K562 (cell line): ENCODE data around the gene ZFAND2A. TPM values are rescaled to one million over a fixed set of nuclear protein-coding genes. Genes with fewer than 3 reads are reported as not detected.

ENCODE experiments used
- EP400 ChIP-seq: fragments of 450-650 bp; IDR thresholded peaks from 2 replicates; pipeline ENCODE4 v1.6.1; 2017; ENCODE audit warnings: antibody characterized with exemption, mild to moderate bottlenecking, moderate library complexity
- HNRNPLL ChIP-seq: fragments of 200-400 bp; formaldehyde crosslinking; IDR thresholded peaks from 2 replicates; pipeline ENCODE4 v1.6.1; 2017; ENCODE audit warnings: low read length, low read depth, mild to moderate bottlenecking; ENCODE audit not compliant: poor library complexity, severe bottlenecking
- SMARCB1 ChIP-seq: IDR thresholded peaks from 2 replicates; pipeline ENCODE4 v1.6.1; 2011; ENCODE audit warnings: improper control_type of control experiment, low read depth; ENCODE audit not compliant: insufficient read length
- ZNF140 ChIP-seq: fragments of 250-450 bp; sonication (Bioruptor Pico); IDR thresholded peaks from 2 replicates; pipeline ENCODE4 v1.8.0; 2021; ENCODE audit warnings: moderate library complexity, mild to moderate bottlenecking, inconsistent platforms
- ZNF586 ChIP-seq: fragments of 450-650 bp; formaldehyde crosslinking; conservative IDR thresholded peaks from 2 replicates; pipeline ENCODE4 v1.4.0; 2020; ENCODE audit warnings: mild to moderate bottlenecking, moderate library complexity
- polyA plus RNA-seq, 8 experiments: library from polyadenylated mRNA; depleted of rRNA in 4 of 8; stranded (reverse) in 5 of 8; unstranded in 3 of 8; fragments of >200 nt; fragmentation: Nextera tagmentation in 2 of 8; fragmentation: Illumina TruSeq in 1 of 8; extraction: Ambion mirVana in 2 of 8; extraction: Trizol in 1 of 8; gene quantifications; 2 replicates each; pipeline versions ENCODE4 v1.2.1 to v1.2.3, GENCODE V29; 2011 to 2014; ENCODE audit warnings: inconsistent platforms in 1 of 8, missing spikeins in 1 of 8
- total RNA-seq, 7 experiments: library from RNA; depleted of rRNA in 6 of 7; stranded (reverse); fragments of >200 nt in 6 of 7; fragmentation: Illumina TruSeq in 2 of 7; extraction: Trizol in 2 of 7; gene quantifications; 2 replicates each; pipeline versions ENCODE4 v1.2.1 to v1.2.3, GENCODE V29; 2011 to 2021; ENCODE audit warnings: low replicate concordance in 1 of 7
- TF ChIP-seq, protein P1 (sequence below), 2 experiments: IDR thresholded peaks; 2 replicates each; pipeline ENCODE4 v1.6.1; 2011; ENCODE audit warnings: borderline replicate concordance in 1 of 2, control low read depth in 1 of 2, low read depth in 1 of 2, low read length in 1 of 2, mild to moderate bottlenecking in 1 of 2, mixed read lengths in 1 of 2, moderate library complexity in 1 of 2; ENCODE audit not compliant: insufficient read depth in 1 of 2, insufficient read length in 1 of 2, poor library complexity in 1 of 2, severe bottlenecking in 1 of 2; ENCODE audit errors: extremely low read depth in 1 of 2
- TF ChIP-seq, protein P2 (sequence below), 3 experiments: IDR thresholded peaks in 2 of 3; conservative IDR thresholded peaks in 1 of 3; 2 replicates each; pipeline ENCODE4 v1.5.1; 2011 to 2012; ENCODE audit warnings: low read length in 3 of 3, mild to moderate bottlenecking in 3 of 3, control low read depth in 2 of 3, improper control_type of control experiment in 1 of 3, inconsistent platforms in 1 of 3, low read depth in 1 of 3, mixed read lengths in 1 of 3, moderate library complexity in 1 of 3; ENCODE audit not compliant: insufficient read depth in 2 of 3
- TF ChIP-seq, protein P3 (sequence below): fragments of 450-650 bp; IDR thresholded peaks from 2 replicates; pipeline ENCODE4 v1.6.1; 2016; ENCODE audit warnings: mild to moderate bottlenecking, moderate library complexity
- TF ChIP-seq, protein P4 (sequence below): sonication (generic); formaldehyde crosslinking; IDR thresholded peaks from 2 replicates; pipeline ENCODE4 v1.9.0; 2022; ENCODE audit warnings: mild to moderate bottlenecking, missing genetic modification reagents
- TF ChIP-seq, protein P5 (sequence below): sonication (generic); formaldehyde crosslinking; IDR thresholded peaks from 2 replicates; pipeline ENCODE4 v1.8.0; 2022; ENCODE audit warnings: mild to moderate bottlenecking, low read depth, missing genetic modification reagents

Gene ZFAND2A
- total and polyA plus RNA-seq, 9 of the 15 experiments (the other 6 are each of a cell fraction or from before 2014, with no cell fraction given): 16.8 to 56.8 (median 26.1) TPM

DNA sequence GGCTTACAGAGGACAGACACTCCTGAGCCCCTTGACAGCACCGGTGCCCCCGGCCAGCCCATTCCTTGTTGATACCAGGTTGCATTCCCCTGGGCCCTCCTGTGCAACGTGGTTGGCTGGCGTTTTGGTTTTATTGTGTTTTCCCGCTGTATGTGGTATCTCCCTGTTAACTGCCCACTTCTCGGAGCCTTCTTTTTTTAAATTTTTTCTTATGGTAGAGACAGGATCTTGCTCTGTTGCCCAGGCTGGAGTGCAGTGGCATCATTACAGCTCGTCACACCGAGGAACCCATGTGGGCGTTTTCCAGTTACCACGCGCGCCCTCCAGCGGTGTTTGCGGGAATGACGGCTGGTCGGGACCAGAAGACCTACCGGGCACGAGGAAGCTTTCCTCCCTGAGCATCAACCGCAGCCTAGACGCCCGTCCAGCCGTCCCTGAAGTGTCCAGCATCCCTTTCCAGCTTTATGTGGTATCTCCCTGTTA lies 16.9 kb upstream of the ZFAND2A start (continued):
- TF ChIP-seq ZNF140: no peak
- TF ChIP-seq, protein P1, sequence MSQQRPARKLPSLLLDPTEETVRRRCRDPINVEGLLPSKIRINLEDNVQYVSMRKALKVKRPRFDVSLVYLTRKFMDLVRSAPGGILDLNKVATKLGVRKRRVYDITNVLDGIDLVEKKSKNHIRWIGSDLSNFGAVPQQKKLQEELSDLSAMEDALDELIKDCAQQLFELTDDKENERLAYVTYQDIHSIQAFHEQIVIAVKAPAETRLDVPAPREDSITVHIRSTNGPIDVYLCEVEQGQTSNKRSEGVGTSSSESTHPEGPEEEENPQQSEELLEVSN (IDR thresholded peaks at IDR 0.05; ENCODE audit: borderline replicate concordance in 1 of 2, extremely low read depth in 1 of 2, insufficient read depth in 1 of 2, insufficient read length in 1 of 2, low read depth in 1 of 2, low read length in 1 of 2, poor library complexity in 1 of 2, severe bottlenecking in 1 of 2): peak in 1 of 2 experiments; percentile 73
- TF ChIP-seq, protein P2, sequence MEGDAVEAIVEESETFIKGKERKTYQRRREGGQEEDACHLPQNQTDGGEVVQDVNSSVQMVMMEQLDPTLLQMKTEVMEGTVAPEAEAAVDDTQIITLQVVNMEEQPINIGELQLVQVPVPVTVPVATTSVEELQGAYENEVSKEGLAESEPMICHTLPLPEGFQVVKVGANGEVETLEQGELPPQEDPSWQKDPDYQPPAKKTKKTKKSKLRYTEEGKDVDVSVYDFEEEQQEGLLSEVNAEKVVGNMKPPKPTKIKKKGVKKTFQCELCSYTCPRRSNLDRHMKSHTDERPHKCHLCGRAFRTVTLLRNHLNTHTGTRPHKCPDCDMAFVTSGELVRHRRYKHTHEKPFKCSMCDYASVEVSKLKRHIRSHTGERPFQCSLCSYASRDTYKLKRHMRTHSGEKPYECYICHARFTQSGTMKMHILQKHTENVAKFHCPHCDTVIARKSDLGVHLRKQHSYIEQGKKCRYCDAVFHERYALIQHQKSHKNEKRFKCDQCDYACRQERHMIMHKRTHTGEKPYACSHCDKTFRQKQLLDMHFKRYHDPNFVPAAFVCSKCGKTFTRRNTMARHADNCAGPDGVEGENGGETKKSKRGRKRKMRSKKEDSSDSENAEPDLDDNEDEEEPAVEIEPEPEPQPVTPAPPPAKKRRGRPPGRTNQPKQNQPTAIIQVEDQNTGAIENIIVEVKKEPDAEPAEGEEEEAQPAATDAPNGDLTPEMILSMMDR (IDR thresholded peaks at IDR 0.05 in 2 of 3, conservative IDR thresholded peaks at IDR 0.05 in 1 of 3; ENCODE audit: insufficient read depth in 2 of 3, low read depth in 1 of 3, low read length in 3 of 3): peak; percentile 77 to 85 (median 82)
- TF ChIP-seq HNRNPLL: peak; percentile 25
- no peak for TF ChIP-seq EP400
- no peak for TF ChIP-seq SMARCB1
- TF ChIP-seq, protein P3, sequence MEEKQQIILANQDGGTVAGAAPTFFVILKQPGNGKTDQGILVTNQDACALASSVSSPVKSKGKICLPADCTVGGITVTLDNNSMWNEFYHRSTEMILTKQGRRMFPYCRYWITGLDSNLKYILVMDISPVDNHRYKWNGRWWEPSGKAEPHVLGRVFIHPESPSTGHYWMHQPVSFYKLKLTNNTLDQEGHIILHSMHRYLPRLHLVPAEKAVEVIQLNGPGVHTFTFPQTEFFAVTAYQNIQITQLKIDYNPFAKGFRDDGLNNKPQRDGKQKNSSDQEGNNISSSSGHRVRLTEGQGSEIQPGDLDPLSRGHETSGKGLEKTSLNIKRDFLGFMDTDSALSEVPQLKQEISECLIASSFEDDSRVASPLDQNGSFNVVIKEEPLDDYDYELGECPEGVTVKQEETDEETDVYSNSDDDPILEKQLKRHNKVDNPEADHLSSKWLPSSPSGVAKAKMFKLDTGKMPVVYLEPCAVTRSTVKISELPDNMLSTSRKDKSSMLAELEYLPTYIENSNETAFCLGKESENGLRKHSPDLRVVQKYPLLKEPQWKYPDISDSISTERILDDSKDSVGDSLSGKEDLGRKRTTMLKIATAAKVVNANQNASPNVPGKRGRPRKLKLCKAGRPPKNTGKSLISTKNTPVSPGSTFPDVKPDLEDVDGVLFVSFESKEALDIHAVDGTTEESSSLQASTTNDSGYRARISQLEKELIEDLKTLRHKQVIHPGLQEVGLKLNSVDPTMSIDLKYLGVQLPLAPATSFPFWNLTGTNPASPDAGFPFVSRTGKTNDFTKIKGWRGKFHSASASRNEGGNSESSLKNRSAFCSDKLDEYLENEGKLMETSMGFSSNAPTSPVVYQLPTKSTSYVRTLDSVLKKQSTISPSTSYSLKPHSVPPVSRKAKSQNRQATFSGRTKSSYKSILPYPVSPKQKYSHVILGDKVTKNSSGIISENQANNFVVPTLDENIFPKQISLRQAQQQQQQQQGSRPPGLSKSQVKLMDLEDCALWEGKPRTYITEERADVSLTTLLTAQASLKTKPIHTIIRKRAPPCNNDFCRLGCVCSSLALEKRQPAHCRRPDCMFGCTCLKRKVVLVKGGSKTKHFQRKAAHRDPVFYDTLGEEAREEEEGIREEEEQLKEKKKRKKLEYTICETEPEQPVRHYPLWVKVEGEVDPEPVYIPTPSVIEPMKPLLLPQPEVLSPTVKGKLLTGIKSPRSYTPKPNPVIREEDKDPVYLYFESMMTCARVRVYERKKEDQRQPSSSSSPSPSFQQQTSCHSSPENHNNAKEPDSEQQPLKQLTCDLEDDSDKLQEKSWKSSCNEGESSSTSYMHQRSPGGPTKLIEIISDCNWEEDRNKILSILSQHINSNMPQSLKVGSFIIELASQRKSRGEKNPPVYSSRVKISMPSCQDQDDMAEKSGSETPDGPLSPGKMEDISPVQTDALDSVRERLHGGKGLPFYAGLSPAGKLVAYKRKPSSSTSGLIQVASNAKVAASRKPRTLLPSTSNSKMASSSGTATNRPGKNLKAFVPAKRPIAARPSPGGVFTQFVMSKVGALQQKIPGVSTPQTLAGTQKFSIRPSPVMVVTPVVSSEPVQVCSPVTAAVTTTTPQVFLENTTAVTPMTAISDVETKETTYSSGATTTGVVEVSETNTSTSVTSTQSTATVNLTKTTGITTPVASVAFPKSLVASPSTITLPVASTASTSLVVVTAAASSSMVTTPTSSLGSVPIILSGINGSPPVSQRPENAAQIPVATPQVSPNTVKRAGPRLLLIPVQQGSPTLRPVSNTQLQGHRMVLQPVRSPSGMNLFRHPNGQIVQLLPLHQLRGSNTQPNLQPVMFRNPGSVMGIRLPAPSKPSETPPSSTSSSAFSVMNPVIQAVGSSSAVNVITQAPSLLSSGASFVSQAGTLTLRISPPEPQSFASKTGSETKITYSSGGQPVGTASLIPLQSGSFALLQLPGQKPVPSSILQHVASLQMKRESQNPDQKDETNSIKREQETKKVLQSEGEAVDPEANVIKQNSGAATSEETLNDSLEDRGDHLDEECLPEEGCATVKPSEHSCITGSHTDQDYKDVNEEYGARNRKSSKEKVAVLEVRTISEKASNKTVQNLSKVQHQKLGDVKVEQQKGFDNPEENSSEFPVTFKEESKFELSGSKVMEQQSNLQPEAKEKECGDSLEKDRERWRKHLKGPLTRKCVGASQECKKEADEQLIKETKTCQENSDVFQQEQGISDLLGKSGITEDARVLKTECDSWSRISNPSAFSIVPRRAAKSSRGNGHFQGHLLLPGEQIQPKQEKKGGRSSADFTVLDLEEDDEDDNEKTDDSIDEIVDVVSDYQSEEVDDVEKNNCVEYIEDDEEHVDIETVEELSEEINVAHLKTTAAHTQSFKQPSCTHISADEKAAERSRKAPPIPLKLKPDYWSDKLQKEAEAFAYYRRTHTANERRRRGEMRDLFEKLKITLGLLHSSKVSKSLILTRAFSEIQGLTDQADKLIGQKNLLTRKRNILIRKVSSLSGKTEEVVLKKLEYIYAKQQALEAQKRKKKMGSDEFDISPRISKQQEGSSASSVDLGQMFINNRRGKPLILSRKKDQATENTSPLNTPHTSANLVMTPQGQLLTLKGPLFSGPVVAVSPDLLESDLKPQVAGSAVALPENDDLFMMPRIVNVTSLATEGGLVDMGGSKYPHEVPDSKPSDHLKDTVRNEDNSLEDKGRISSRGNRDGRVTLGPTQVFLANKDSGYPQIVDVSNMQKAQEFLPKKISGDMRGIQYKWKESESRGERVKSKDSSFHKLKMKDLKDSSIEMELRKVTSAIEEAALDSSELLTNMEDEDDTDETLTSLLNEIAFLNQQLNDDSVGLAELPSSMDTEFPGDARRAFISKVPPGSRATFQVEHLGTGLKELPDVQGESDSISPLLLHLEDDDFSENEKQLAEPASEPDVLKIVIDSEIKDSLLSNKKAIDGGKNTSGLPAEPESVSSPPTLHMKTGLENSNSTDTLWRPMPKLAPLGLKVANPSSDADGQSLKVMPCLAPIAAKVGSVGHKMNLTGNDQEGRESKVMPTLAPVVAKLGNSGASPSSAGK: peak; percentile 34
- TF ChIP-seq ZNF586 (CRISPR knock-in tag): no peak
- TF ChIP-seq, protein P4, sequence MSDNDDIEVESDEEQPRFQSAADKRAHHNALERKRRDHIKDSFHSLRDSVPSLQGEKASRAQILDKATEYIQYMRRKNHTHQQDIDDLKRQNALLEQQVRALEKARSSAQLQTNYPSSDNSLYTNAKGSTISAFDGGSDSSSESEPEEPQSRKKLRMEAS (CRISPR knock-in tag): peak; percentile 51; the same call in 1 of the 2 replicates
- TF ChIP-seq, protein P5, sequence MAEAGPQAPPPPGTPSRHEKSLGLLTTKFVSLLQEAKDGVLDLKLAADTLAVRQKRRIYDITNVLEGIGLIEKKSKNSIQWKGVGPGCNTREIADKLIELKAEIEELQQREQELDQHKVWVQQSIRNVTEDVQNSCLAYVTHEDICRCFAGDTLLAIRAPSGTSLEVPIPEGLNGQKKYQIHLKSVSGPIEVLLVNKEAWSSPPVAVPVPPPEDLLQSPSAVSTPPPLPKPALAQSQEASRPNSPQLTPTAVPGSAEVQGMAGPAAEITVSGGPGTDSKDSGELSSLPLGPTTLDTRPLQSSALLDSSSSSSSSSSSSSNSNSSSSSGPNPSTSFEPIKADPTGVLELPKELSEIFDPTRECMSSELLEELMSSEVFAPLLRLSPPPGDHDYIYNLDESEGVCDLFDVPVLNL (CRISPR knock-in tag): no peak
